ENCODE measurements around the gene C1QTNF2. TPM values are rescaled to one million over a fixed set of nuclear protein-coding genes. Genes with fewer than 3 reads are reported as not detected.

C1QTNF2 gene
- total RNA-seq, 1 donor from 2014 or later: 0.42 TPM

GRCh38 chr5:160359242-160359641 is 11.2 kb downstream of the C1QTNF2 start:
- H3K9me3 Mint-ChIP-seq: no peaks in the 10 kb centered on the region
- TF ChIP-seq CTCF (conservative IDR thresholded peaks at IDR 0.05): no peak
- H3K36me3 Mint-ChIP-seq (ENCODE audit: low read depth): no peaks in the 10 kb centered on the region
- DNase-seq (ENCODE audit: low read depth, low spot score): no peak
- H3K4me1 Mint-ChIP-seq: peaks cover 37% of the 10 kb centered on the region
- no peak overlapping the region for H3K4me3 Mint-ChIP-seq
- no peak overlapping the region for H3K27ac Mint-ChIP-seq (ENCODE audit: unreplicated experiment)
- H3K27me3 Mint-ChIP-seq (ENCODE audit: low read depth): peaks cover 3% of the 10 kb centered on the region

GRCh38 chr5:160357861-160358411 is 12.5 kb downstream of the C1QTNF2 start:
- Mint-ChIP-seq H3K36me3 (ENCODE audit: low read depth) (no peaks in the 10 kb centered on the region), H3K4me1 (peaks cover 25% of the 10 kb centered on the region), H3K27me3 (ENCODE audit: low read depth) (peaks cover 3% of the 10 kb centered on the region), H3K27ac (ENCODE audit: unreplicated experiment) (peak overlapping the region; percentile 43), H3K9me3 (no peaks in the 10 kb centered on the region), H3K4me3 (no peak overlapping the region)
- DNase-seq (ENCODE audit: low read depth, low spot score): no peak
- no peak for TF ChIP-seq CTCF (conservative IDR thresholded peaks at IDR 0.05)

GRCh38 chr5:160357394-160357793 is 13.0 kb downstream of the C1QTNF2 start:
- DNase-seq (ENCODE audit: low read depth, low spot score): no peak
- Mint-ChIP-seq H3K9me3 (no peaks in the 10 kb centered on the region), H3K4me1 (peaks cover 25% of the 10 kb centered on the region), H3K27me3 (ENCODE audit: low read depth) (peaks cover 3% of the 10 kb centered on the region), H3K36me3 (ENCODE audit: low read depth) (no peaks in the 10 kb centered on the region), H3K27ac (ENCODE audit: unreplicated experiment) (no peak overlapping the region), H3K4me3 (no peak overlapping the region)
- no peak for TF ChIP-seq CTCF (conservative IDR thresholded peaks at IDR 0.05)

- no peak for TF ChIP-seq CTCF (conservative IDR thresholded peaks at IDR 0.05)
- Mint-ChIP-seq H3K27ac (ENCODE audit: unreplicated experiment) (no peak overlapping the region), H3K4me3 (no peak overlapping the region), H3K36me3 (ENCODE audit: low read depth) (no peaks in the 10 kb centered on the region), H3K9me3 (no peaks in the 10 kb centered on the region), H3K4me1 (peaks cover 25% of the 10 kb centered on the region), H3K27me3 (ENCODE audit: low read depth) (no peaks in the 10 kb centered on the region)
- no peak for DNase-seq (ENCODE audit: low read depth, low spot score)
Observed at GRCh38 chr5:160356550-160357347, 13.7 kb downstream of the C1QTNF2 start.

- H3K9me3 Mint-ChIP-seq: no peaks in the 10 kb centered on the region
- peaks cover 18% of the 10 kb centered on the region for H3K4me1 Mint-ChIP-seq
- no peak overlapping the region for H3K4me3 Mint-ChIP-seq
- no peak for DNase-seq (ENCODE audit: low read depth, low spot score)
- no peaks in the 10 kb centered on the region for H3K36me3 Mint-ChIP-seq (ENCODE audit: low read depth)
- H3K27ac Mint-ChIP-seq (ENCODE audit: unreplicated experiment): no peak overlapping the region
- no peaks in the 10 kb centered on the region for H3K27me3 Mint-ChIP-seq (ENCODE audit: low read depth)
- TF ChIP-seq CTCF (conservative IDR thresholded peaks at IDR 0.05): no peak
Observed at GRCh38 chr5:160354666-160355065, 15.8 kb downstream of the C1QTNF2 start.

Measured in neural crest cell (in vitro differentiated cells).